H9 (cell line): Measurements from ENCODE around the gene MFSD6. TPM values are rescaled to one million over a fixed set of nuclear protein-coding genes. Genes with fewer than 3 reads are reported as not detected.

Experiments used
- DNase-seq: peaks from one replicate; pipeline ENCODE4 v3.0.0-alpha.2; 2017
- H2AFZ ChIP-seq: one replicate; pipeline ENCODE4 v1.6.1; 2013; ENCODE audit warnings: mild to moderate bottlenecking, low read length, control low read depth, moderate library complexity
- H2AK5ac ChIP-seq: 2 replicates; pipeline ENCODE4 v1.6.1; 2013; ENCODE audit warnings: low read length, control low read depth, mixed read lengths; ENCODE audit not compliant: insufficient read length
- H2BK120ac ChIP-seq: one replicate; pipeline ENCODE4 v1.6.1; 2013; ENCODE audit warnings: low read depth, mild to moderate bottlenecking, low read length, control low read depth, inconsistent platforms; ENCODE audit not compliant: poor library complexity, severe bottlenecking
- H2BK12ac ChIP-seq: 2 replicates; pipeline ENCODE4 v1.6.1; 2013; ENCODE audit warnings: low read length, control low read depth, mixed read lengths, low read depth; ENCODE audit not compliant: insufficient read length
- H2BK15ac ChIP-seq: 2 replicates; pipeline ENCODE4 v1.6.1; 2013; ENCODE audit warnings: low read depth, low read length, control low read depth
- H2BK20ac ChIP-seq: one replicate; pipeline ENCODE4 v1.6.1; 2013; ENCODE audit warnings: low read depth, mild to moderate bottlenecking, low read length, control low read depth, inconsistent platforms; ENCODE audit not compliant: poor library complexity, severe bottlenecking
- H2BK5ac ChIP-seq: 2 replicates; pipeline ENCODE4 v1.6.1; 2013; ENCODE audit warnings: low read length, control low read depth, mixed read lengths; ENCODE audit not compliant: insufficient read length
- H3K14ac ChIP-seq: 2 replicates; pipeline ENCODE4 v1.6.1; 2013; ENCODE audit warnings: low read length, control low read depth; ENCODE audit not compliant: insufficient read depth
- H3K18ac ChIP-seq: 2 replicates; pipeline ENCODE4 v1.6.1; 2013; ENCODE audit warnings: low read depth, mild to moderate bottlenecking, mixed read lengths, low read length, control low read depth; ENCODE audit not compliant: insufficient read length
- H3K23ac ChIP-seq: 2 replicates; pipeline ENCODE4 v1.6.1; 2013; ENCODE audit warnings: low read length, control low read depth, mixed read lengths, low read depth; ENCODE audit not compliant: insufficient read length
- H3K23me2 ChIP-seq: 2 replicates; pipeline ENCODE4 v1.6.1; 2013; ENCODE audit warnings: low read depth, mild to moderate bottlenecking, mixed read lengths, low read length, control low read depth; ENCODE audit not compliant: insufficient read length, poor library complexity, severe bottlenecking
- H3K27ac ChIP-seq: 2 replicates; pipeline ENCODE4 v1.5.1; 2013; ENCODE audit warnings: low read length, control low read depth, mixed read lengths, low read depth; ENCODE audit not compliant: insufficient read length
- H3K27me3 ChIP-seq: 2 replicates; pipeline ENCODE4 v1.6.1; 2013; ENCODE audit warnings: low read length, control low read depth, inconsistent platforms; ENCODE audit not compliant: insufficient read depth
- H3K4ac ChIP-seq: 2 replicates; pipeline ENCODE4 v1.6.1; 2013; ENCODE audit warnings: low read depth, mild to moderate bottlenecking, control low read depth, inconsistent platforms, low read length, moderate library complexity
- H3K4me1 ChIP-seq: 2 replicates; pipeline ENCODE4 v1.6.1; 2013; ENCODE audit warnings: low read length, control low read depth, inconsistent platforms; ENCODE audit not compliant: insufficient read depth
- H3K4me2 ChIP-seq: 2 replicates; pipeline ENCODE4 v1.6.1; 2013; ENCODE audit warnings: low read length, control low read depth, mixed read lengths; ENCODE audit not compliant: insufficient read length, insufficient read depth
- H3K56ac ChIP-seq: 2 replicates; pipeline ENCODE4 v1.6.1; 2013; ENCODE audit warnings: low read depth, mild to moderate bottlenecking, mixed read lengths, low read length, control low read depth; ENCODE audit not compliant: insufficient read length
- H3K79me1 ChIP-seq: 2 replicates; pipeline ENCODE4 v1.6.1; 2013; ENCODE audit warnings: low read depth, mild to moderate bottlenecking, moderate library complexity, low read length, control low read depth, inconsistent platforms; ENCODE audit not compliant: insufficient read depth, poor library complexity, severe bottlenecking
- H3K79me2 ChIP-seq: 2 replicates; pipeline ENCODE4 v1.6.1; 2013; ENCODE audit warnings: low read length, control low read depth, inconsistent platforms; ENCODE audit not compliant: insufficient read depth
- H3K9ac ChIP-seq: 2 replicates; pipeline ENCODE4 v1.6.1; 2013; ENCODE audit warnings: low read length, control low read depth, mixed read lengths; ENCODE audit not compliant: insufficient read length; ENCODE audit errors: extremely low read depth
- H3K9me3 ChIP-seq: one replicate; pipeline ENCODE4 v1.6.1; 2013; ENCODE audit warnings: low read depth, low read length, inconsistent platforms; ENCODE audit not compliant: control insufficient read depth
- H3T11ph ChIP-seq: one replicate; pipeline ENCODE4 v1.6.1; 2013; ENCODE audit warnings: mild to moderate bottlenecking, low read length, control low read depth, inconsistent platforms
- H4K20me1 ChIP-seq: one replicate; pipeline ENCODE4 v1.6.1; 2013; ENCODE audit not compliant: control insufficient read depth, insufficient read length, insufficient read depth
- H4K5ac ChIP-seq: 2 replicates; pipeline ENCODE4 v1.6.1; 2013; ENCODE audit warnings: low read depth, mild to moderate bottlenecking, mixed read lengths, low read length, control low read depth; ENCODE audit not compliant: insufficient read length
- H4K8ac ChIP-seq: replicated peaks from 2 replicates; pipeline ENCODE4 v1.6.1; 2013; ENCODE audit warnings: low read length, control low read depth, mixed read lengths, low read depth; ENCODE audit not compliant: insufficient read length
- H4K91ac ChIP-seq: 2 replicates; pipeline ENCODE4 v1.6.1; 2013; ENCODE audit warnings: low read depth, mild to moderate bottlenecking, moderate library complexity, mixed read lengths, low read length, control low read depth; ENCODE audit not compliant: insufficient read length
- H3K27ac Mint-ChIP-seq, 3 experiments: 2 replicates in 2 of 3; 3 replicates in 1 of 3; pipeline ENCODE4 v1.8.0; 2020 to 2021; ENCODE audit warnings: mixed read lengths in 3 of 3, mild to moderate bottlenecking in 1 of 3, moderate library complexity in 1 of 3
- H3K27me3 Mint-ChIP-seq: 2 replicates; pipeline ENCODE4 v1.8.0; 2021; ENCODE audit warnings: low read depth, mild to moderate bottlenecking, moderate library complexity, mixed read lengths
- H3K36me3 Mint-ChIP-seq, 3 experiments: 2 replicates in 2 of 3; 3 replicates in 1 of 3; pipeline ENCODE4 v1.8.0; 2020 to 2021; ENCODE audit warnings: low read depth in 3 of 3, mixed read lengths in 3 of 3; ENCODE audit not compliant: insufficient read depth in 1 of 3
- H3K4me1 Mint-ChIP-seq, 2 experiments: 2 replicates each; pipeline ENCODE4 v1.8.0; 2020; ENCODE audit warnings: mixed read lengths in 2 of 2
- H3K4me3 Mint-ChIP-seq, 2 experiments: 2 replicates in 1 of 2; 3 replicates in 1 of 2; pipeline ENCODE4 v1.8.0; 2020 to 2021; ENCODE audit warnings: mild to moderate bottlenecking in 2 of 2, mixed read lengths in 2 of 2, moderate library complexity in 1 of 2
- H3K9me3 Mint-ChIP-seq, 2 experiments: 2 replicates in 1 of 2; 3 replicates in 1 of 2; pipeline ENCODE4 v1.8.0; 2020; ENCODE audit warnings: mild to moderate bottlenecking in 2 of 2, mixed read lengths in 2 of 2, moderate library complexity in 1 of 2
- CTCF ChIP-seq: fragments of 200-600 bp; sonication (generic); conservative IDR thresholded peaks from 3 replicates; pipeline ENCODE4 v1.8.0; 2021; ENCODE audit warnings: antibody characterized with exemption, mild to moderate bottlenecking
- WGBS: extraction: QIAGEN DNeasy Blood & Tissue Kit; methylation state at CpG from one replicate; pipeline ENCODE4 v1.1.7; 2013; ENCODE audit warnings: missing lambda C conversion rate, low lambda C conversion rate, mixed read lengths; ENCODE audit not compliant: insufficient read length; ENCODE audit errors: extremely low coverage; 5-methylcytosine and 5-hydroxymethylcytosine counted together
- total RNA-seq: library from RNA; stranded (reverse); gene quantifications from 2 replicates; pipeline ENCODE4 v1.2.1, GENCODE V29; 2021

Gene MFSD6
- total RNA-seq, 1 experiment from 2014 or later, result 4.0 TPM

DNA sequence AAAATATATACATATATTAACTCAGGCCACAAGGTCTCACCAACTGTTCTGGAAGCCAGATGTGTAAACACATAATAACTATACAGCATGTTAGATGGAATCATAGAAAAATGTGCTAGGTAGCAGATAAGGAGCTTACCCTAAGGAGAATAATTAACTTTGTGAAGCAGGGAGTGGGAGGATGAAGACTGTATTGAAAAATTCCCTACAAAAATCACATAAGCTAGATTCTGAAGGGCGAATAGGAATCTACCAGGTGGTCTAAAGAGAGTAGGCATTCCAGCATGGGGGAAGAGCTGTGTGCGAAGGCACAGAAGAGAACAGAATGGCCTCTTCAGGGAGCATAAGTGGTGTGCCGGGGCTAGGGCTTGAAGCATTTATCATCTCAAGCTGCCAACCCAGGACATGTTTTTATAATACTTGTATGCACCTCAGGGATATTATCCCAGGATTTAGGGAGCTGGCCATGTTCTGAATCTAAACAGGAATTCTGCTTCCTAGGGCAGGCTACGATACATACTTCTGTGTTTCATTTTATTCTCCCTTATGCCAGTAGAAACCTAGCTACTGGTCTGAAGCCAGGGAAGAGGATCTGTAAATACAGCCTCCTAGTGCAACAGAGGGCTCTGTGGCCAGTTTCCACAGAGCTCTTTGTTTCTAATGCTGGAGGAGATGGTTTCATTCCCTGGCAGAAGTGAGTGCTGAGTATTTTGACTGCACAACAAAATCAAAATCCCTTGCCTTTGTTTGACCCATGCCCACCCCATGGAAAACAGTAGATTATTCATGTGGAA, 69.7 kb downstream of the MFSD6 start:
- Histone ChIP-seq H3K27ac (no peak overlapping the region), H4K8ac (no peak overlapping the region), H3K9me3 (no peaks in the 10 kb centered on the region), H2BK20ac (no peak overlapping the region), H3K4ac (no peak overlapping the region), H3K4me2 (no peak overlapping the region), H4K5ac (no peak overlapping the region), H3K23ac (no peak overlapping the region), H3K23me2 (no peaks in the 10 kb centered on the region), H2BK5ac (no peak overlapping the region), H3K56ac (no peak overlapping the region), H4K20me1 (no peaks in the 10 kb centered on the region), H2AK5ac (no peak overlapping the region), H3K79me1 (no peaks in the 10 kb centered on the region), H2BK12ac (no peak overlapping the region), H3K4me1 (no peaks in the 10 kb centered on the region), H3T11ph (no peak overlapping the region), H3K18ac (no peak overlapping the region), H2BK120ac (no peak overlapping the region), H3K14ac (no peak overlapping the region), H3K9ac (no peak overlapping the region), H2AFZ (no peak overlapping the region), H4K91ac (no peak overlapping the region), H3K79me2 (no peaks in the 10 kb centered on the region), H2BK15ac (no peak overlapping the region), H3K27me3 (no peaks in the 10 kb centered on the region)
- Mint-ChIP-seq H3K27ac (peak overlapping the region in 1 of 3 experiments; percentile 74; a peak in 2 of 7 replicates), H3K4me3 (no peak overlapping the region), H3K27me3 (peaks cover 2% of the 10 kb centered on the region; the same call in 1 of the 2 replicates), H3K4me1 (no peaks in the 10 kb centered on the region), H3K9me3 (peaks cover 4 to 8% of the 10 kb centered on the region in 2 experiments; a peak in 3 of 5 replicates), H3K36me3 (peaks cover 0 to 2% (median 0%) of the 10 kb centered on the region in 3 experiments; a peak in 1 of 7 replicates)
- TF ChIP-seq CTCF, result no peak
- no peak for DNase-seq
- WGBS, result no CpG with 5 or more reads among the region's 4 CpGs
